NCI-H2029 (cell line): Measurements from ENCODE around the gene TPI1.
"Not testable (repeated sequence)": the region's sequence is repeated elsewhere in the genome, so short reads cannot be mapped to it uniquely, and the experiment has no call there.

ENCODE experiments used
- DNase-seq: peaks from one replicate; lab custom pipeline; 2025; lab: John Stamatoyannopoulos, UW

TPI1 gene

GRCh38 chr12:6894321-6894720, 27.0 kb downstream of the TPI1 start:
- no peak for DNase-seq

GRCh38 chr12:6896846-6897435, 29.6 kb downstream of the TPI1 start:
- no peak for DNase-seq

GRCh38 chr12:6899427-6899826, 32.1 kb downstream of the TPI1 start:
- no peak for DNase-seq

- DNase-seq, result peak; percentile 89
These were observed 32.6 kb downstream of the TPI1 start for GRCh38 chr12:6899837-6900519.

- DNase-seq, result no peak
These were observed 35.1 kb downstream of the TPI1 start for GRCh38 chr12:6902448-6902847.

GRCh38 chr12:6903722-6904121, 36.4 kb downstream of the TPI1 start:
- DNase-seq, result no peak

- peak; percentile 96 for DNase-seq
These were observed 37.2 kb downstream of the TPI1 start, which contains the start of gene LRRC23 for GRCh38 chr12:6904280-6905276. Gene LRRC23 (plus strand): TSS chr12:6904822. CDS start chr12:6905634, 812 bp downstream.

- no peak for DNase-seq
These were observed 38.2 kb downstream of the TPI1 start for GRCh38 chr12:6905414-6906040.

- not testable (repeated sequence) for DNase-seq
These were observed 40.8 kb downstream of the TPI1 start for GRCh38 chr12:6908141-6908540.

- no peak for DNase-seq
These were observed 42.3 kb downstream of the TPI1 start for GRCh38 chr12:6909421-6910145.

- DNase-seq, result no peak
These were observed 45.0 kb downstream of the TPI1 start for GRCh38 chr12:6912164-6912935.

GRCh38 chr12:6914246-6914946, 47.1 kb downstream of the TPI1 start, which contains the start of gene ENO2:
Gene ENO2 (plus strand): TSS chr12:6914580. CDS start chr12:6915833, 1,253 bp downstream.
- DNase-seq, result peak; percentile 44

- peak; percentile 26 for DNase-seq
These were observed 47.8 kb downstream of the TPI1 start for GRCh38 chr12:6914947-6915788.

- DNase-seq, result no peak
These were observed 48.5 kb downstream of the TPI1 start for GRCh38 chr12:6915789-6916285.

- DNase-seq, result no peak
These were observed 49.3 kb downstream of the TPI1 start for GRCh38 chr12:6916426-6917200.

- no peak for DNase-seq
These were observed 50.3 kb downstream of the TPI1 start for GRCh38 chr12:6917491-6918231.

- no peak for DNase-seq
These were observed 52.3 kb downstream of the TPI1 start for GRCh38 chr12:6919588-6919987.
